Neural cell (in vitro differentiated cells): ENCODE results near the gene UQCRQ. TPM values are rescaled to one million over a fixed set of nuclear protein-coding genes. Genes with fewer than 3 reads are reported as not detected.

ENCODE experiments used
- H2AFZ ChIP-seq: fragments of 200-600, 300-800 bp; sonication (generic), shearing (Covaris generic); 2 replicates; pipeline ENCODE4 v1.6.0; 2014; ENCODE audit warnings: low read depth, mild to moderate bottlenecking, antibody characterized with exemption, low read length, moderate library complexity
- H3F3A ChIP-seq: fragments of 200-600 bp; shearing (Covaris generic); 2 replicates; pipeline ENCODE4 v1.6.1; 2016; ENCODE audit warnings: mild to moderate bottlenecking, moderate library complexity, mixed read lengths, antibody characterized with exemption, low read length; ENCODE audit not compliant: insufficient read depth, poor library complexity, severe bottlenecking
- H3K27ac ChIP-seq: fragments of 200-600, 300-800 bp; sonication (generic), shearing (Covaris generic); 2 replicates; pipeline ENCODE4 v1.5.1; 2014; ENCODE audit warnings: mild to moderate bottlenecking, low read length, moderate library complexity
- H3K27me3 ChIP-seq: fragments of 300-800, 200-600 bp; sonication (generic), shearing (Covaris generic); 2 replicates; pipeline ENCODE4 v1.6.0; 2014; ENCODE audit warnings: mild to moderate bottlenecking, low read depth, low read length, moderate library complexity; ENCODE audit not compliant: insufficient read depth
- H3K36me3 ChIP-seq: fragments of 300-800, 200-600 bp; sonication (generic), shearing (Covaris generic); 2 replicates; pipeline ENCODE4 v1.5.1; 2014; ENCODE audit warnings: mild to moderate bottlenecking, antibody characterized with exemption, low read length, moderate library complexity; ENCODE audit not compliant: insufficient read depth
- H3K4me2 ChIP-seq: fragments of 300-800, 200-600 bp; sonication (generic), shearing (Covaris generic); 2 replicates; pipeline ENCODE4 v1.6.0; 2014; ENCODE audit warnings: mild to moderate bottlenecking, low read length
- H3K4me3 ChIP-seq: fragments of 300-800, 200-600 bp; sonication (generic), shearing (Covaris generic); 2 replicates; pipeline ENCODE4 v1.5.1; 2014; ENCODE audit warnings: mild to moderate bottlenecking, low read length, moderate library complexity
- H3K79me2 ChIP-seq: fragments of 200-600 bp; shearing (Covaris generic); replicated peaks from 2 replicates; pipeline ENCODE4 v1.6.0; 2014; ENCODE audit warnings: mild to moderate bottlenecking, low read length, moderate library complexity; ENCODE audit not compliant: insufficient read depth
- H3K9ac ChIP-seq: fragments of 300-800, 200-600 bp; sonication (generic), shearing (Covaris generic); 2 replicates; pipeline ENCODE4 v1.6.1; 2016; ENCODE audit warnings: mild to moderate bottlenecking, low read length, mixed read lengths
- H3K9me2 ChIP-seq: fragments of 200-600 bp; shearing (Covaris generic); 2 replicates; pipeline ENCODE4 v1.6.1; 2016; ENCODE audit warnings: mild to moderate bottlenecking, low read length, mixed read lengths; ENCODE audit not compliant: insufficient read depth
- H3K9me3 ChIP-seq: fragments of 200-600, 300-800 bp; sonication (generic), shearing (Covaris generic); 2 replicates; pipeline ENCODE4 v1.6.1; 2016; ENCODE audit warnings: mild to moderate bottlenecking, mixed run types, low read length, moderate library complexity, mixed read lengths
- H4K20me1 ChIP-seq: fragments of 200-600 bp; shearing (Covaris generic); 2 replicates; pipeline ENCODE4 v1.6.1; 2016; ENCODE audit warnings: mild to moderate bottlenecking, mixed run types; ENCODE audit not compliant: insufficient read depth
- EP300 ChIP-seq: fragments of 450-650 bp; conservative IDR thresholded peaks from 2 replicates; pipeline ENCODE4 v1.6.1; 2014; ENCODE audit warnings: antibody characterized with exemption, mild to moderate bottlenecking, moderate library complexity; ENCODE audit not compliant: poor library complexity, severe bottlenecking
- EZH2 ChIP-seq: fragments of 200-600, 300-800 bp; shearing (Covaris generic), sonication (generic); IDR thresholded peaks from 2 replicates; pipeline ENCODE4 v1.6.1; 2014; ENCODE audit warnings: antibody characterized with exemption, low read length, borderline replicate concordance, mild to moderate bottlenecking; ENCODE audit not compliant: insufficient read depth, poor library complexity, severe bottlenecking
- MXI1 ChIP-seq: fragments of 450-650 bp; conservative IDR thresholded peaks from 2 replicates; pipeline ENCODE4 v1.6.1; 2014; ENCODE audit warnings: antibody characterized with exemption, mild to moderate bottlenecking; ENCODE audit not compliant: poor library complexity, severe bottlenecking
- POLR2AphosphoS5 ChIP-seq: IDR thresholded peaks from 2 replicates; pipeline ENCODE4 v1.6.1; 2012
- RAD21 ChIP-seq: fragments of 450-650 bp; conservative IDR thresholded peaks from 2 replicates; pipeline ENCODE4 v1.6.1; 2014; ENCODE audit warnings: antibody characterized with exemption, mild to moderate bottlenecking, moderate library complexity
- SMC3 ChIP-seq: fragments of 450-650 bp; conservative IDR thresholded peaks from 2 replicates; pipeline ENCODE4 v1.6.1; 2014; ENCODE audit warnings: antibody characterized with exemption, mild to moderate bottlenecking, moderate library complexity; ENCODE audit not compliant: poor library complexity
- TAF1 ChIP-seq: IDR thresholded peaks from 2 replicates; pipeline ENCODE4 v1.6.1; 2012; ENCODE audit warnings: low read depth
- polyA plus RNA-seq: library from polyadenylated mRNA; depleted of rRNA; stranded (reverse); fragments of >200 nt; gene quantifications from 2 replicates; pipeline ENCODE4 v1.2.3, GENCODE V29; 2014
- TF ChIP-seq, protein P1 (sequence below): IDR thresholded peaks from 2 replicates; pipeline ENCODE4 v1.6.1; 2012; ENCODE audit warnings: borderline replicate concordance
- TF ChIP-seq, protein P2 (sequence below): fragments of 450-650 bp; IDR thresholded peaks from 2 replicates; pipeline ENCODE4 v1.5.1; 2014; ENCODE audit warnings: antibody characterized with exemption, mild to moderate bottlenecking, moderate library complexity; ENCODE audit not compliant: poor library complexity, severe bottlenecking

The UQCRQ gene
- polyA plus RNA-seq, 1 donor from 2014 or later = 444 TPM

DNA sequence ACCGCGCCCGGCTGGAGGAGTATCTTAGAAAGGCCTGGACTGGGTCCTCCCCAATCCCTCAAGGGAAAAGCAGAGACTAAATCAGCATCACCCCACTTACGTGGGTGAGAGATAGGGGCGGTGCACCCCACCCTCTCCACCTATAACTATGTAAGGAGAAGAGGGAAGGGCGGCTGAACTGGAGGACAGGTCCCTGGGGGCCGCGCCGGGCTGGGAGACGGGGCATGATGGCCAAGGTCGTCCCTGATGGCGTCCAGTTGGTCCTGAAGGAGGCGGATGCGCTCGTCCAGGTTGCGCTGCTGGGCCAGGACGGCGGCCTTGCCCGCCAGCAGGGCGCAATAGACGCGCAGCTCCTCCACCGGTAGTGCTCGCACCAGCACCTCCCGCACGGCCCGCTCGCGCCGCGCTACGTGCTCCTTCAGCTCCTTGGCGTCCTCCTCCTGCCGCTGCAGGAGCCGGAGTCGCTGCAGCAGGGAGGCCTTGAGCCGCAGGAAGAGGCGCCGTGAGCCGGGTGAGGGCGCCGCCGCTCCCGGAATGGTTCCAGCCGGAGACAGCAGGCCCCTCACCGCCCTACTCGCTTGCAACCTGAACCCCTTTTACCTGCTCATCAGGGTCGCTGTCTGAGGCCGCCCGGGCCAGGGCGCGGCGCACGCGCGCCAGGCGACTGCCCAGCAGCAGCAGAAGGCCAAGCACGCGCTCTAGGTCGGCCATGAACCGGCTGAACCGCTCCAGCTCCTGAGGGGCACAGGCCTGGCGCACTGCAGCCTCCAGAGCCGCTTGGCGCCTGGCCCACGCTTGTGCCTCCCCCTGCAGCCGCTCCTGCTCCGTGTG, 43.6 kb upstream of the UQCRQ start:
- Histone ChIP-seq H3K9me3 (no peaks in the 10 kb centered on the region), H3K4me3 (peak overlapping the region; percentile 54), H2AFZ (no peak overlapping the region), H4K20me1 (no peaks in the 10 kb centered on the region), H3F3A (no peaks in the 10 kb centered on the region), H3K9ac (peak overlapping the region; percentile 23), H3K27me3 (peaks cover 49% of the 10 kb centered on the region), H3K9me2 (no peaks in the 10 kb centered on the region), H3K79me2 (no peaks in the 10 kb centered on the region), H3K36me3 (no peaks in the 10 kb centered on the region), H3K4me2 (no peak overlapping the region), H3K27ac (no peak overlapping the region)
- TF ChIP-seq, protein P1, sequence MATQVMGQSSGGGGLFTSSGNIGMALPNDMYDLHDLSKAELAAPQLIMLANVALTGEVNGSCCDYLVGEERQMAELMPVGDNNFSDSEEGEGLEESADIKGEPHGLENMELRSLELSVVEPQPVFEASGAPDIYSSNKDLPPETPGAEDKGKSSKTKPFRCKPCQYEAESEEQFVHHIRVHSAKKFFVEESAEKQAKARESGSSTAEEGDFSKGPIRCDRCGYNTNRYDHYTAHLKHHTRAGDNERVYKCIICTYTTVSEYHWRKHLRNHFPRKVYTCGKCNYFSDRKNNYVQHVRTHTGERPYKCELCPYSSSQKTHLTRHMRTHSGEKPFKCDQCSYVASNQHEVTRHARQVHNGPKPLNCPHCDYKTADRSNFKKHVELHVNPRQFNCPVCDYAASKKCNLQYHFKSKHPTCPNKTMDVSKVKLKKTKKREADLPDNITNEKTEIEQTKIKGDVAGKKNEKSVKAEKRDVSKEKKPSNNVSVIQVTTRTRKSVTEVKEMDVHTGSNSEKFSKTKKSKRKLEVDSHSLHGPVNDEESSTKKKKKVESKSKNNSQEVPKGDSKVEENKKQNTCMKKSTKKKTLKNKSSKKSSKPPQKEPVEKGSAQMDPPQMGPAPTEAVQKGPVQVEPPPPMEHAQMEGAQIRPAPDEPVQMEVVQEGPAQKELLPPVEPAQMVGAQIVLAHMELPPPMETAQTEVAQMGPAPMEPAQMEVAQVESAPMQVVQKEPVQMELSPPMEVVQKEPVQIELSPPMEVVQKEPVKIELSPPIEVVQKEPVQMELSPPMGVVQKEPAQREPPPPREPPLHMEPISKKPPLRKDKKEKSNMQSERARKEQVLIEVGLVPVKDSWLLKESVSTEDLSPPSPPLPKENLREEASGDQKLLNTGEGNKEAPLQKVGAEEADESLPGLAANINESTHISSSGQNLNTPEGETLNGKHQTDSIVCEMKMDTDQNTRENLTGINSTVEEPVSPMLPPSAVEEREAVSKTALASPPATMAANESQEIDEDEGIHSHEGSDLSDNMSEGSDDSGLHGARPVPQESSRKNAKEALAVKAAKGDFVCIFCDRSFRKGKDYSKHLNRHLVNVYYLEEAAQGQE = no peak
- peak; percentile 27 for TF ChIP-seq RAD21
- TF ChIP-seq EZH2 = no peak
- TF ChIP-seq, protein P2, sequence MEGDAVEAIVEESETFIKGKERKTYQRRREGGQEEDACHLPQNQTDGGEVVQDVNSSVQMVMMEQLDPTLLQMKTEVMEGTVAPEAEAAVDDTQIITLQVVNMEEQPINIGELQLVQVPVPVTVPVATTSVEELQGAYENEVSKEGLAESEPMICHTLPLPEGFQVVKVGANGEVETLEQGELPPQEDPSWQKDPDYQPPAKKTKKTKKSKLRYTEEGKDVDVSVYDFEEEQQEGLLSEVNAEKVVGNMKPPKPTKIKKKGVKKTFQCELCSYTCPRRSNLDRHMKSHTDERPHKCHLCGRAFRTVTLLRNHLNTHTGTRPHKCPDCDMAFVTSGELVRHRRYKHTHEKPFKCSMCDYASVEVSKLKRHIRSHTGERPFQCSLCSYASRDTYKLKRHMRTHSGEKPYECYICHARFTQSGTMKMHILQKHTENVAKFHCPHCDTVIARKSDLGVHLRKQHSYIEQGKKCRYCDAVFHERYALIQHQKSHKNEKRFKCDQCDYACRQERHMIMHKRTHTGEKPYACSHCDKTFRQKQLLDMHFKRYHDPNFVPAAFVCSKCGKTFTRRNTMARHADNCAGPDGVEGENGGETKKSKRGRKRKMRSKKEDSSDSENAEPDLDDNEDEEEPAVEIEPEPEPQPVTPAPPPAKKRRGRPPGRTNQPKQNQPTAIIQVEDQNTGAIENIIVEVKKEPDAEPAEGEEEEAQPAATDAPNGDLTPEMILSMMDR = peak; percentile 52
- TF ChIP-seq EP300 = no peak
- TF ChIP-seq TAF1 = no peak
- no peak for TF ChIP-seq MXI1
- TF ChIP-seq POLR2AphosphoS5 = peak; percentile 30
- no peak for TF ChIP-seq SMC3

DNA sequence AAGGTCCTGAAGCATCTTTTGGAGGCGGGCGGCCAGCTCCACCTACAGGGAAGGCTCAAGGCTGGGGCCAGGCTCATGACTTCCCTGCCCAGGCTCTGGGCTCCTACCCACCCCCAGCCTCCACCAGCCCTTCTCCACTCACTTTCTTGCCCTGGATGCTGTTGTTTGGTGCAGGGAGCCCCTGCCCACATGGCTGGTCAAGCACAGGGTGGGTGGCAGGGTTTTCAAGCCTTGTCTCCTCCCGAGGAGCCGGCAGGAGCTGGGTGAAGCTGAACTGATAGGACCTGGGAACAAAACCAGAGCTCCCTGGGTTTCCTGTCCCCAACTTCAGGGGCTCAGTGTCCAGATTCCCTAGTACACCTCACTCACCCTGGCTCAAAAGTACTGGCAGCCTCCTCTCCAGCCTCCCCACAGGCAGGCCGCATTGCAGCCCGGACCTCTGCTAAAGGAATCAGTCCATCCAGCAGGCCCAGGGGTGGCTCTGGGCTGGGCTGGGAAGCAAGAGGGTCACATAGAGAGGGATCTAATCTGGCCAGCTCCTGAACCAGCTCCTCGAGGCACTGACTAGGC, 42.9 kb upstream of the UQCRQ start:
- no peaks in the 10 kb centered on the region for H3K36me3 ChIP-seq
- H3K4me3 ChIP-seq = peak overlapping the region; percentile 54
- no peaks in the 10 kb centered on the region for H3F3A ChIP-seq
- no peak overlapping the region for H3K4me2 ChIP-seq
- TF ChIP-seq SMC3 (no peak), POLR2AphosphoS5 (no peak), EZH2 (no peak), MXI1 (no peak)
- TF ChIP-seq, protein P2 = no peak
- no peaks in the 10 kb centered on the region for H4K20me1 ChIP-seq
- H3K9me3 ChIP-seq = no peaks in the 10 kb centered on the region
- no peak overlapping the region for H3K27ac ChIP-seq
- peaks cover 56% of the 10 kb centered on the region for H3K27me3 ChIP-seq
- H3K79me2 ChIP-seq = no peaks in the 10 kb centered on the region
- H2AFZ ChIP-seq = no peak overlapping the region
- H3K9me2 ChIP-seq = no peaks in the 10 kb centered on the region
- H3K9ac ChIP-seq = peak overlapping the region; percentile 23
